Keratinocyte (primary cell): ENCODE results near the gene ZMYM2. TPM values are rescaled to one million over a fixed set of nuclear protein-coding genes. Genes with fewer than 3 reads are reported as not detected.
A peak's percentile ranks its signal among the peaks of the same experiment; 100 is the strongest.

Experiments used
- DNase-seq: peaks from one replicate; pipeline ENCODE4 v3.0.0-alpha.2; 2011; ENCODE audit warnings: low read depth, missing footprints, low spot score
- FAIRE-seq: peaks from 2 replicates; lab custom pipeline; 2011; peaks lifted over from hg19 to GRCh38; lab: Jason Lieb, UNC
- H2AFZ ChIP-seq: 2 replicates; pipeline ENCODE4 v1.6.0; 2012; ENCODE audit warnings: low read length, control low read depth, inconsistent platforms; ENCODE audit not compliant: control insufficient read depth
- H3K27ac ChIP-seq: 2 replicates; pipeline ENCODE4 v1.5.1; 2011; ENCODE audit warnings: low read length; ENCODE audit not compliant: control insufficient read depth, insufficient read depth
- H3K27me3 ChIP-seq: 3 replicates; pipeline ENCODE4 v1.6.0; 2011; ENCODE audit warnings: low read length; ENCODE audit not compliant: control insufficient read depth, insufficient read depth; ENCODE audit errors: extremely low read depth
- H3K36me3 ChIP-seq, 2 experiments: 2 replicates in 1 of 2; 3 replicates in 1 of 2; pipeline ENCODE4 v1.5.1; 2011; ENCODE audit warnings: low read length in 2 of 2, mild to moderate bottlenecking in 1 of 2; ENCODE audit not compliant: control insufficient read depth in 2 of 2, insufficient read depth in 2 of 2; ENCODE audit errors: extremely low read depth in 1 of 2
- H3K4me1 ChIP-seq: 3 replicates; pipeline ENCODE4 v1.5.1; 2011; ENCODE audit warnings: low read length; ENCODE audit not compliant: control insufficient read depth, insufficient read depth; ENCODE audit errors: extremely low read depth
- H3K4me2 ChIP-seq: 3 replicates; pipeline ENCODE4 v1.6.0; 2011; ENCODE audit warnings: low read depth, low read length; ENCODE audit not compliant: control insufficient read depth, insufficient read depth; ENCODE audit errors: extremely low read depth
- H3K4me3 ChIP-seq, 3 experiments: fragments of 200-600 bp in 1 of 3; sonication (generic) in 1 of 3; 2 replicates in 2 of 3; 3 replicates in 1 of 3; pipeline ENCODE4 v1.5.1; 2011 to 2016; ENCODE audit warnings: low read length in 3 of 3, mild to moderate bottlenecking in 3 of 3, control low read depth in 2 of 3, inconsistent platforms in 1 of 3, low read depth in 1 of 3, mixed read lengths in 1 of 3, mixed run types in 1 of 3, moderate library complexity in 1 of 3; ENCODE audit not compliant: control insufficient read depth in 2 of 3, insufficient read depth in 2 of 3; ENCODE audit errors: extremely low read depth in 1 of 3
- H3K79me2 ChIP-seq: 2 replicates; pipeline ENCODE4 v1.6.0; 2012; ENCODE audit warnings: low read length; ENCODE audit not compliant: control insufficient read depth, insufficient read depth
- H3K9ac ChIP-seq: 3 replicates; pipeline ENCODE4 v1.6.0; 2011; ENCODE audit warnings: low read length; ENCODE audit not compliant: control insufficient read depth, insufficient read depth; ENCODE audit errors: extremely low read depth
- H3K9me1 ChIP-seq: 3 replicates; pipeline ENCODE4 v1.6.0; 2011; ENCODE audit warnings: low read length; ENCODE audit not compliant: control insufficient read depth, insufficient read depth; ENCODE audit errors: extremely low read depth
- H3K9me3 ChIP-seq: 2 replicates; pipeline ENCODE4 v1.5.1; 2012; ENCODE audit warnings: low read depth, low read length; ENCODE audit not compliant: control insufficient read depth
- H4K20me1 ChIP-seq: 3 replicates; pipeline ENCODE4 v1.6.0; 2011; ENCODE audit warnings: low read length; ENCODE audit not compliant: control insufficient read depth, insufficient read depth; ENCODE audit errors: extremely low read depth
- CTCF ChIP-seq, 3 experiments: IDR thresholded peaks in 1 of 3; conservative IDR thresholded peaks in 1 of 3; optimal IDR thresholded peaks in 1 of 3; 2 replicates in 2 of 3; 3 replicates in 1 of 3; pipeline versions ENCODE3 to v1.5.1; 2011; ENCODE audit warnings: low read length in 3 of 3, mild to moderate bottlenecking in 3 of 3, moderate library complexity in 2 of 3, control low read depth in 1 of 3, inconsistent platforms in 1 of 3; ENCODE audit not compliant: insufficient read depth in 2 of 3; ENCODE audit errors: extremely low read depth in 1 of 3
- EZH2 ChIP-seq: IDR thresholded peaks from one replicate; pipeline ENCODE4 v1.6.1; 2012; ENCODE audit warnings: inconsistent platforms, mild to moderate bottlenecking, low read length, moderate library complexity
- dilution Hi-C: fragments of 300-500 bp; cut with MboI; formaldehyde crosslinking; loops from one replicate; pipeline ENCODE4 v1.7.0; 2020; ENCODE audit warnings: low sequenced_read_pairs; ENCODE audit not compliant: extremely low pct_ligation_motif_present
- polyA plus RNA-seq, 5 experiments: library from polyadenylated mRNA; depleted of rRNA in 3 of 5; stranded (reverse) in 3 of 5; stranded (forward) in 1 of 5; unstranded in 1 of 5; fragments of >200 nt; gene quantifications; 1 replicate in 1 of 5; 2 replicates in 3 of 5; 3 replicates in 1 of 5; pipeline versions ENCODE4 v1.2.1 to v1.2.3, GENCODE V29; 2011 to 2012; ENCODE audit warnings: missing spikeins in 2 of 5, low read depth in 1 of 5, low replicate concordance in 1 of 5

Gene ZMYM2
- polyA plus RNA-seq, 1 donor (not counting 4 experiments of a cell fraction or from before 2014, with no cell fraction given): 51.3 TPM

GRCh38 chr13:19950374-19950773 lies 8.2 kb upstream of the ZMYM2 start:
- no peak for FAIRE-seq
- TF ChIP-seq CTCF (optimal IDR thresholded peaks at IDR 0.05 in 1 of 3, IDR thresholded peaks at IDR 0.05 in 1 of 3, conservative IDR thresholded peaks at IDR 0.05 in 1 of 3; ENCODE audit: extremely low read depth in 1 of 3, insufficient read depth in 2 of 3, low read length in 3 of 3) (no peak), EZH2 (no peak)
- Histone ChIP-seq H3K27ac (no peak overlapping the region), H3K4me1 (peaks cover 2% of the 10 kb centered on the region), H3K27me3 (no peaks in the 10 kb centered on the region), H3K36me3 (no peaks in the 10 kb centered on the region), H3K4me2 (no peak overlapping the region), H4K20me1 (no peaks in the 10 kb centered on the region), H3K79me2 (no peaks in the 10 kb centered on the region), H3K9me3 (no peaks in the 10 kb centered on the region), H3K9ac (no peak overlapping the region), H3K9me1 (no peaks in the 10 kb centered on the region), H3K4me3 (no peak overlapping the region), H2AFZ (no peak overlapping the region)
- no peak for DNase-seq
- dilution Hi-C loops: loop anchor here (25.0 kb wide), 1 partner anchor 113 kb away; no protein-coding TSS in a partner anchor

- H3K9me1 ChIP-seq: no peaks in the 10 kb centered on the region
- H4K20me1 ChIP-seq: no peaks in the 10 kb centered on the region
- no peaks in the 10 kb centered on the region for H3K9me3 ChIP-seq
- no peaks in the 10 kb centered on the region for H3K27me3 ChIP-seq
- no peak overlapping the region for H3K27ac ChIP-seq
- TF ChIP-seq CTCF (optimal IDR thresholded peaks at IDR 0.05 in 1 of 3, IDR thresholded peaks at IDR 0.05 in 1 of 3, conservative IDR thresholded peaks at IDR 0.05 in 1 of 3; ENCODE audit: extremely low read depth in 1 of 3, insufficient read depth in 2 of 3, low read length in 3 of 3) (no peak), EZH2 (no peak)
- no peak overlapping the region for H3K4me2 ChIP-seq
- dilution Hi-C loops: loop anchor here (25.0 kb wide), 1 partner anchor 116 kb away; no protein-coding TSS in a partner anchor
- DNase-seq (no peak), FAIRE-seq (peak; percentile 64)
- no peak overlapping the region for H3K4me3 ChIP-seq
- H3K4me1 ChIP-seq: peaks cover 2% of the 10 kb centered on the region
- H3K9ac ChIP-seq: no peak overlapping the region
- no peaks in the 10 kb centered on the region for H3K79me2 ChIP-seq
- H3K36me3 ChIP-seq: no peaks in the 10 kb centered on the region
- H2AFZ ChIP-seq: no peak overlapping the region
Observed at GRCh38 chr13:19952850-19953249, 5.7 kb upstream of the ZMYM2 start.
